HG02623 (cell line): ENCODE data around the gene LGALS9.
"Not testable (repeated sequence)": the region's sequence is repeated elsewhere in the genome, so short reads cannot be mapped to it uniquely, and the experiment has no call there.

Experiments used
- ATAC-seq: cut with Tn5 transposase; IDR thresholded peaks from one replicate; pipeline ENCODE4 v1.9.1; 2021; ENCODE audit warnings: moderate library complexity; ENCODE audit not compliant: unreplicated experiment

The LGALS9 gene

DNA sequence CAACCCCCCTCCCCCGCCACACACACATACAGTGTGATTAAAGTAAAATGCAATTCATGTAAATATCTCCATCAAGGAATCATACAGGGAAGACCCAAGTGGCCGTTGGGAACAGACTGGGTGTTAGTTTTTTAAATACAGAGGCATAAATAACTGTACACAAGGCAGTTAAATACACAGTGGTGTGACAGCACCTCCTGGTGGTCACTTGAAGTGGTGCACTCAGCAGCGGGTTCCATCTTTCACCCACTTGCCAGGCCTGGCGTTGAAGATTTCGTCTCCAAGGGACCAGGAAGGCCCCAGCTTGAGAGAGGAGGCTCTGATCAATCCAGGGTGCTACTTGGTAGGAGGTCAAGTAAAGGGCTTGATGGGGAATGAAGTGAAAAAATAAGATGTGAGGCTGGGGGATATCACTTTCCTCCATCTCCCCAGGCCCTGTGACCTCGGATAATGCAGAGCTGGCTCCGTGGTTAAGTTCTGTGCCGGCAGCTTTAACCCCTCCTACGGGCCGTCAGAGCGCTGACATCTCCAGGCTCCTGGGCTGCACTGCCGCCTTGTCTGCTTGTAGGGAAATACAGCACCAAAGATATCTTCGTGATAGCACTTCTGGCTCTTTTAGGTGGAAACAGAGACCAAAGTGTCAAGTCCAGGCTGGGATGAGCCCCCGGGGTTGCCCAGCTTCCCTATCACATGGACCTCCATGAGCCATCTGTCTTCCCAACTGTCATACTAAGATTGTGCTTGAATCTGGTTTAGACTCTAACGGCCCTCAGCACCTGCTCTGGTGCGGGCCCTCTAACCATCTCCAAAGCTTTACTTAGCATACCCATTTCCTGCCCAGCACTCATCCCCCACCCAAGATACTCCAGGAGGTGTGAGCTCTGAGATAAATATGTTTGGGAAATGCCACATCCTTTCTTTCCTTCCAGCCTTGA lies 20.7 kb downstream of the LGALS9 start:
- no peak for ATAC-seq

DNA sequence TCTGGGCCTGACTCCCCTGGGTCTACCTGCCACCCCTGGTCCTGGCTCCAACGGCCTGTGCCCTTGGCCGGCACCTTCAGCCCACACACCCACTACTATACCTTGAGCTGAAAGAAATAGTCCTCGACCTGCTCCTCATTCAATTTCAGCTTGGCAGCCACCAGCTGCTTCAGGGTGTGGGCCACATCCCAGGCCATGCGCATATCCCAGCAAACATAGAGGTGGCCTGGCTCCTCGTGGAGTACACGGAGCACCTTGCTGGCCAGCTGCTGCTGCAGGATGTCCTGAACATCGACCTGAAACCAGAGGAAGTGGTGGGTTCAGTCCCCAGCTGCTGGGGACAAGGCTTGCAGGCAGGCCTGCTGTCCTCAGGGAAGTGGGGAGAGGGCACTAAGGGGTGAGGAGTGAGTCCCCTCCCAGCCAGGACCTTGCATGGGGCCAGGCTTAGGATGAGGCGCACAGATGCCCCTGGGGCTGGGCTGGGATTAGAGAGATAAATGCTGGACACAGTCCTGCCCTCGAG lies 22.5 kb downstream of the LGALS9 start:
- ATAC-seq: not testable (repeated sequence)

DNA sequence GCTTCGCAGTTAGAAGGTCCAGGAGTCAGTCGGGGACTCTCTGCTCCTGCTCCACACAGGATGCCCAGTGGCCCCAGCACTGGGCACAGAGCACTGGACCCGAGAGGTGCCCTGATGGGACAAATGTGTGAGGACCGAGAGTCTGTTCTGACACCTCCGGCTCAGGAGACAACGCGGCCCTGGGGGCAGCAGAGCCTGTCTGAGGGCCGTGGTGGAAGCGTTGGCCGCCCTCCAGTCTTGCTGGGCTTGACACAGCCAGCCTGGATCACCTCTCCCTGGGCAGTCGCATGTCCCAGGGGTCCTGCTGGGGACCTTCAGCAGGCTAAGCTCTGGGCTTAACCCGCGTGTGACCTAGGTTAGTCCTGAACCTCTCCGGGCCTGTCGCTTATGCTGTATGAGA lies 23.1 kb downstream of the LGALS9 start:
- no peak for ATAC-seq

- no peak for ATAC-seq
These were observed 23.9 kb downstream of the LGALS9 start for GRCh38 chr17:27654654-27655524.

- ATAC-seq: not testable (repeated sequence)
These were observed 24.6 kb downstream of the LGALS9 start for GRCh38 chr17:27655525-27656111.

- ATAC-seq: not testable (repeated sequence)
These were observed 25.6 kb downstream of the LGALS9 start for GRCh38 chr17:27656620-27657019.

GRCh38 chr17:27657620-27658019 lies 26.6 kb downstream of the LGALS9 start:
- ATAC-seq: no peak

GRCh38 chr17:27659683-27660082 lies 28.7 kb downstream of the LGALS9 start:
- no peak for ATAC-seq

GRCh38 chr17:27660436-27660835 lies 29.4 kb downstream of the LGALS9 start:
- no peak for ATAC-seq

DNA sequence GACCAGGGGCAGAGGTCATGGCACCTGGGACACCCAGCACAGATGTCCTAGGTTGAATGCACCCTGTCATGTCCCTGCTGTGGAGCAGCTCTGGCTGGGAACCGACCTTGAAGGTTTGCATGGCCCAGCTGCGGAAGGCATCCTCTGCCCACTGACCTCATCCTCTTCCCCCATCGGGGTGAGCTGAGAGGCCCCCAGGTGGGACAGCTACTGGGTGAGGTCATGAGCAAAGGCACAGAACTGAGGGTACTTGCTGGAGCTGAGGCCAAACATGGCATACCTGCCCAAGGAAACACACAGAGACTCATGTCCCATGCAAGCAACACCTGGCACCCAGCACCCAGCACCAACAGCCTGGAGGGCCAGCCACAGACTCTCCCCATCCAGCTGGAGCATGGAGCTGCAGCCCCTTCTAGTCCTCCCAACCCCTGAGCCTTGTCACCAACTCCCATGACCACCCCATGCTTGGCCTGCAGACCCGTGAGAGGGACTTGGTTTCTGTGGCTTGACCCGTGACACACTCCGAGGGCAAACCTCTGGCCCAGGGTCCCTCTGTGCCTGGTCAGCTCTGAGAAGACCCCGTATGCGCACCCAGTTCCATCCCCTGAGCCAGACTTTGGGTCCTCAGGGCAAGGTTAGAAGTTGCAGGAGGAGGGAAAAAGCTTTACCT lies 33.1 kb downstream of the LGALS9 start:
- ATAC-seq: no peak

DNA sequence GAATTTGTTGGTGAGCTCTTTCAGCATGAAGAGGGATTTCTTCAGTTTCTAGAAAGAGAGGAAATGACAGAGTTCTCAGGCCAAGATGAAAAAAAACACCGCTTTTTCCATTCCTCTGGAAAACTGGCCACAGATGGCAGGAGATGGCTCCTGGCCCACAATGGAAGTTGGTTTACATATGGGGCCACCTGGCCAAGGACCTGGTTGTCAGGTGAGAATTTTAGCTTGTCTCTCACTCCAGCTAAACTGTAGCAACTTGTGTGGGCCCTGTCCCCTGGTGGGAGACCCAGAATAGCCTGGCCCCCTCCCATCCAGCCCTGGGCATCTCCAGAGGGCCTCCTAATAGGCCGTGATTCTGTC lies 33.6 kb downstream of the LGALS9 start:
- ATAC-seq: no peak

- ATAC-seq: no peak
These were observed 34.6 kb downstream of the LGALS9 start for GRCh38 chr17:27665549-27665948.

GRCh38 chr17:27666270-27666669 lies 35.3 kb downstream of the LGALS9 start:
- not testable (repeated sequence) for ATAC-seq

GRCh38 chr17:27666831-27667560 lies 36.0 kb downstream of the LGALS9 start:
- no peak for ATAC-seq

GRCh38 chr17:27667656-27668487 lies 36.9 kb downstream of the LGALS9 start:
- ATAC-seq: no peak

DNA sequence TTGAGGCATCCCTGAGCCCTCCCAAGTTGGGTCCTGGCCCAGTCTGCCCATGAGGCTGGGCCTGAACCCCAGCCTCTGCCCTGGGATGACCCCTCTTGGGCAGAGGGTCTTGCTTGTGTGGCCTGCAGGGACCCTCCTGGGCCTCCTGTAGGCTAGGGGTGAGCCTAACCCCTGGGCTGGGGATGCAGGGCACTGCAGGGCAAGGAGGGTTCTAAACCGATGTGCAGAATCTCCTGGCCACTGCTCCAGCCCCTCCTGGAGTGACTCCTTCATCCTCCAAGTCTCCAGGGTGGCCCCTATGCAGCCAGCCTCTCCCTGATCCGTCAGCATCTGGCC lies 37.5 kb downstream of the LGALS9 start:
- ATAC-seq: no peak

DNA sequence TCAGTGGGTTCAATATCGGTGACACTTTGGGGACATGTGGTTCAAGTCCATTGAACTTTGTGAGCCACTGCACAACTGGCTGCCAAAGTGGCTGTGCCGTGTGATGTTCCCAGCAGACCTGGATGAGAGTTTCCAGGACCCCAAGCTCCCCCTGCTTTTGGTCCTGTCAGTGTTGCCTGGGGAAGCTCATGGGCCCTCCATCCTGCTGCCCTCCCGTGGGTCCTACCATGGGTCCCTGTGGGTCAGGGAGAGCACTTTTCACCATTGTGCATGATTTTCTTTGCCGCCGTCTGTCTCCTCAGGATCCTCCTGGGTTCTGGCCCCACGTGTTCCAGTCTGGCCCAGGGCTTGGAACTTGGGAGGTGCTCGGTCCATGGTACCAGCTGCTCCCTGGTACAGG lies 38.1 kb downstream of the LGALS9 start:
- ATAC-seq: no peak

GRCh38 chr17:27669850-27670249 lies 38.9 kb downstream of the LGALS9 start:
- ATAC-seq: no peak
